Left kidney (tissue), 2 donors: ENCODE data around the gene OTC. TPM values are rescaled to one million over a fixed set of nuclear protein-coding genes. Genes with fewer than 3 reads are reported as not detected.

ENCODE experiments used
- DNase-seq: peaks from one replicate; pipeline ENCODE4 v3.0.0-alpha.2; 2013
- polyA plus RNA-seq: library from polyadenylated mRNA; unstranded; fragments of 120-200 nt; gene quantifications from one replicate; pipeline ENCODE4 v1.2.1, GENCODE V29; 2013; ENCODE audit not compliant: insufficient read length

Gene OTC
- polyA plus RNA-seq, 1 donor = not detected

GRCh38 chrX:38468563-38469157, 116.3 kb downstream of the OTC start:
- DNase-seq = no peak

Other genes with a start within 250 kb of the OTC start
- 15.0 TPM for gene SRPX, start 131.7 kb upstream of the OTC start, polyA plus RNA-seq
- 27.2 TPM for gene RPGR, start 25.1 kb upstream of the OTC start, polyA plus RNA-seq
- gene TSPAN7, start 208.9 kb downstream of the OTC start, polyA plus RNA-seq = 37.9 TPM